ENCODE results near the gene SYT12.

DNA sequence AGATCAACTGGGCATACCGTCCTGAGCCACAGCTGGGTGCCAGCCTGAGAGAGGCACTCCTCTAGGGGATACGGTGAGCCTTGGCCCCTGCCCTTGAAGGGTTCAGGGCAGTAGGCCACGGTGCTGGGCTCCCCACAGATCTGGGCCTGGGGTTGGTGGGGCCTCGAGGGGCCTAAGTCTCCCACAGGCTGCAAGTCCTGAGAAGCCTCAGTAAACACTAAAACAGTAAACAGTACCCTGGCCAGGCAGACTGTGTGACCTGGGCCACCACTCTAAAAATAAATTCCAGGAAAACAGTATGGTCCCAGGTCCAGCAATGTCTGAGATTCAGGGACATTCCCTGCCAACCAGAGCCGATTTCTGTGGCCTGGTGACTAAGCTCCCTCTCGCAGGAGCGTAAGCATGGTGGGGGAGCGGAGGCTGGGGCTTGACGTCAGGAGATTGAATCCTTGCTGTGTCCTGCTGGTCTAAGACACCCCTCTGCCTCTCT, 31.5 kb downstream of the SYT12 start:
- TF ChIP-seq, protein P1, sequence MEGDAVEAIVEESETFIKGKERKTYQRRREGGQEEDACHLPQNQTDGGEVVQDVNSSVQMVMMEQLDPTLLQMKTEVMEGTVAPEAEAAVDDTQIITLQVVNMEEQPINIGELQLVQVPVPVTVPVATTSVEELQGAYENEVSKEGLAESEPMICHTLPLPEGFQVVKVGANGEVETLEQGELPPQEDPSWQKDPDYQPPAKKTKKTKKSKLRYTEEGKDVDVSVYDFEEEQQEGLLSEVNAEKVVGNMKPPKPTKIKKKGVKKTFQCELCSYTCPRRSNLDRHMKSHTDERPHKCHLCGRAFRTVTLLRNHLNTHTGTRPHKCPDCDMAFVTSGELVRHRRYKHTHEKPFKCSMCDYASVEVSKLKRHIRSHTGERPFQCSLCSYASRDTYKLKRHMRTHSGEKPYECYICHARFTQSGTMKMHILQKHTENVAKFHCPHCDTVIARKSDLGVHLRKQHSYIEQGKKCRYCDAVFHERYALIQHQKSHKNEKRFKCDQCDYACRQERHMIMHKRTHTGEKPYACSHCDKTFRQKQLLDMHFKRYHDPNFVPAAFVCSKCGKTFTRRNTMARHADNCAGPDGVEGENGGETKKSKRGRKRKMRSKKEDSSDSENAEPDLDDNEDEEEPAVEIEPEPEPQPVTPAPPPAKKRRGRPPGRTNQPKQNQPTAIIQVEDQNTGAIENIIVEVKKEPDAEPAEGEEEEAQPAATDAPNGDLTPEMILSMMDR (IDR thresholded peaks at IDR 0.05; ENCODE audit: poor library complexity, severe bottlenecking) = no peak
- TF ChIP-seq POLR2AphosphoS5 (IDR thresholded peaks at IDR 0.05) (no peak), EZH2 (IDR thresholded peaks at IDR 0.05; ENCODE audit: borderline replicate concordance, insufficient read depth, low read length, poor library complexity, severe bottlenecking) (no peak)

Measured in neural cell (in vitro differentiated cells).